Measurements from ENCODE around the gene MACIR.

Gene MACIR

GRCh38 chr5:103243665-103244064 is 14.9 kb upstream of the MACIR start:
- Histone ChIP-seq H3K36me3 (ENCODE audit: control insufficient read depth in 1 of 2, insufficient read depth in 2 of 2, low read length in 2 of 2) (no peaks in the 10 kb centered on the region), H3K4me1 (ENCODE audit: control insufficient read depth in 1 of 2, insufficient read depth in 2 of 2, low read length in 2 of 2) (no peaks in the 10 kb centered on the region), H3K27me3 (ENCODE audit: control insufficient read depth in 1 of 2, insufficient read depth in 2 of 2, low read length in 2 of 2) (no peaks in the 10 kb centered on the region), H3K27ac (ENCODE audit: low read depth, low read length) (no peak overlapping the region), H3K9ac (ENCODE audit: low read depth in 1 of 2, low read length in 2 of 2) (no peak overlapping the region), H3K9me3 (ENCODE audit: control insufficient read depth in 1 of 2, low read length in 2 of 2) (peaks cover 2 to 13% of the 10 kb centered on the region in 2 donors), H3K4me3 (ENCODE audit: low read depth in 1 of 2, low read length in 2 of 2) (no peak overlapping the region)

DNA sequence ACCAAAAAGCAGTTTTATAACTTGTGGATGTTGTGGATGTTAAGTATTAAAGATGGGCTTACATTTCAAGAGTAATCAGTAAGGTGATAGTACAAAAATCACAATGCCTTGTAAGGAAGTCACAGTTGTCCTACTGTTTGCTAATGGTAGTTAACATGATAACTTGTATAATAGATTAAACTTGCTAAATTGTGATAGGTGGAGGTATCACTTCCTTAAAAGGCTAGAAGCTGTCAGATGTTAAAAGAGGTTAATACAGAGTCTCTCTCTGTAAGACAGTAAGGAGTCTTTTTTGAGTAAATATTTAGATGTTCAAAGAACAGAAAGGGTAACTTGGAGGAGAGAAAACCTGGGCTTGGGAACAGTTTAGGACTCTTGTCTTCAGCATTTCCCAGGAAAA is 14.2 kb upstream of the MACIR start:
- no peaks in the 10 kb centered on the region for H3K4me1 ChIP-seq (ENCODE audit: control insufficient read depth in 1 of 2, insufficient read depth in 2 of 2, low read length in 2 of 2)
- no peaks in the 10 kb centered on the region for H3K27me3 ChIP-seq (ENCODE audit: control insufficient read depth in 1 of 2, insufficient read depth in 2 of 2, low read length in 2 of 2)
- peaks cover 2 to 6% of the 10 kb centered on the region in 2 donors for H3K9me3 ChIP-seq (ENCODE audit: control insufficient read depth in 1 of 2, low read length in 2 of 2)
- H3K36me3 ChIP-seq (ENCODE audit: control insufficient read depth in 1 of 2, insufficient read depth in 2 of 2, low read length in 2 of 2), result no peaks in the 10 kb centered on the region
- H3K9ac ChIP-seq (ENCODE audit: low read depth in 1 of 2, low read length in 2 of 2), result no peak overlapping the region
- H3K27ac ChIP-seq (ENCODE audit: low read depth, low read length), result no peak overlapping the region
- no peak overlapping the region for H3K4me3 ChIP-seq (ENCODE audit: low read depth in 1 of 2, low read length in 2 of 2)

DNA sequence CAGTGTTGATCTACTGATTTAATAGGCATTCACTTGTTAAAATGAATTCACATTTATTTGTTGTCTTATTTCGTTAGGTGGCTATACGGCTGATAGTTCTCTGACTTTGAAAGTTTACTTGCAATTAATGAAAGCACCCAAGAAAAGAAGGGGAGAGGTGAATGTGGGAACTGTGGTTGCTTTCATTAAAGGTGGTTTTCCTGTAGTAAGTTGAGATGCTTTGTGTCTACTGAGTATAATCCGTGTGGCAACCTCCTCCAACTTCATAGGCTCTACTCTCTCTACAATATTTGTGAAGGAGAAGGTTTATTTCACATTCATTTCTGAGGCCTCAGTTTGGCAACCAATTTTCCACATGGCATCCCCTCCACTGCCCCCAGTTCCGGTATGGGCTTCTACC is 12.8 kb upstream of the MACIR start:
- Histone ChIP-seq H3K4me1 (ENCODE audit: control insufficient read depth in 1 of 2, insufficient read depth in 2 of 2, low read length in 2 of 2) (no peaks in the 10 kb centered on the region), H3K27me3 (ENCODE audit: control insufficient read depth in 1 of 2, insufficient read depth in 2 of 2, low read length in 2 of 2) (no peaks in the 10 kb centered on the region), H3K4me3 (ENCODE audit: low read depth in 1 of 2, low read length in 2 of 2) (no peak overlapping the region), H3K9ac (ENCODE audit: low read depth in 1 of 2, low read length in 2 of 2) (no peak overlapping the region), H3K27ac (ENCODE audit: low read depth, low read length) (no peak overlapping the region), H3K9me3 (ENCODE audit: control insufficient read depth in 1 of 2, low read length in 2 of 2) (no peaks in the 10 kb centered on the region), H3K36me3 (ENCODE audit: control insufficient read depth in 1 of 2, insufficient read depth in 2 of 2, low read length in 2 of 2) (no peaks in the 10 kb centered on the region)

- no peak overlapping the region for H3K9ac ChIP-seq (ENCODE audit: low read depth in 1 of 2, low read length in 2 of 2)
- no peaks in the 10 kb centered on the region for H3K27me3 ChIP-seq (ENCODE audit: control insufficient read depth in 1 of 2, insufficient read depth in 2 of 2, low read length in 2 of 2)
- H3K4me3 ChIP-seq (ENCODE audit: low read depth in 1 of 2, low read length in 2 of 2), result no peak overlapping the region
- H3K36me3 ChIP-seq (ENCODE audit: control insufficient read depth in 1 of 2, insufficient read depth in 2 of 2, low read length in 2 of 2), result no peaks in the 10 kb centered on the region
- H3K9me3 ChIP-seq (ENCODE audit: control insufficient read depth in 1 of 2, low read length in 2 of 2), result no peaks in the 10 kb centered on the region
- H3K27ac ChIP-seq (ENCODE audit: low read depth, low read length), result no peak overlapping the region
- no peaks in the 10 kb centered on the region for H3K4me1 ChIP-seq (ENCODE audit: control insufficient read depth in 1 of 2, insufficient read depth in 2 of 2, low read length in 2 of 2)
Measured at GRCh38 chr5:103247118-103247517, 11.4 kb upstream of the MACIR start.

- no peak overlapping the region for H3K27ac ChIP-seq (ENCODE audit: low read depth, low read length)
- H3K27me3 ChIP-seq (ENCODE audit: control insufficient read depth in 1 of 2, insufficient read depth in 2 of 2, low read length in 2 of 2), result peaks cover 0 to 5% of the 10 kb centered on the region in 2 donors
- no peak overlapping the region for H3K4me3 ChIP-seq (ENCODE audit: low read depth in 1 of 2, low read length in 2 of 2)
- no peaks in the 10 kb centered on the region for H3K4me1 ChIP-seq (ENCODE audit: control insufficient read depth in 1 of 2, insufficient read depth in 2 of 2, low read length in 2 of 2)
- H3K9me3 ChIP-seq (ENCODE audit: control insufficient read depth in 1 of 2, low read length in 2 of 2), result no peaks in the 10 kb centered on the region
- H3K36me3 ChIP-seq (ENCODE audit: control insufficient read depth in 1 of 2, insufficient read depth in 2 of 2, low read length in 2 of 2), result no peaks in the 10 kb centered on the region
- no peak overlapping the region for H3K9ac ChIP-seq (ENCODE audit: low read depth in 1 of 2, low read length in 2 of 2)
Measured at GRCh38 chr5:103249068-103249467, 9.5 kb upstream of the MACIR start.

GRCh38 chr5:103254921-103255320 is 3.6 kb upstream of the MACIR start:
- H3K9me3 ChIP-seq (ENCODE audit: control insufficient read depth in 1 of 2, low read length in 2 of 2), result no peaks in the 10 kb centered on the region
- H3K27me3 ChIP-seq (ENCODE audit: control insufficient read depth in 1 of 2, insufficient read depth in 2 of 2, low read length in 2 of 2), result peaks cover 0 to 5% of the 10 kb centered on the region in 2 donors
- H3K4me1 ChIP-seq (ENCODE audit: control insufficient read depth in 1 of 2, insufficient read depth in 2 of 2, low read length in 2 of 2), result peaks cover 9 to 14% of the 10 kb centered on the region in 2 donors
- no peak overlapping the region for H3K9ac ChIP-seq (ENCODE audit: low read depth in 1 of 2, low read length in 2 of 2)
- H3K4me3 ChIP-seq (ENCODE audit: low read depth in 1 of 2, low read length in 2 of 2), result no peak overlapping the region
- H3K36me3 ChIP-seq (ENCODE audit: control insufficient read depth in 1 of 2, insufficient read depth in 2 of 2, low read length in 2 of 2), result no peaks in the 10 kb centered on the region
- no peak overlapping the region for H3K27ac ChIP-seq (ENCODE audit: low read depth, low read length)

DNA sequence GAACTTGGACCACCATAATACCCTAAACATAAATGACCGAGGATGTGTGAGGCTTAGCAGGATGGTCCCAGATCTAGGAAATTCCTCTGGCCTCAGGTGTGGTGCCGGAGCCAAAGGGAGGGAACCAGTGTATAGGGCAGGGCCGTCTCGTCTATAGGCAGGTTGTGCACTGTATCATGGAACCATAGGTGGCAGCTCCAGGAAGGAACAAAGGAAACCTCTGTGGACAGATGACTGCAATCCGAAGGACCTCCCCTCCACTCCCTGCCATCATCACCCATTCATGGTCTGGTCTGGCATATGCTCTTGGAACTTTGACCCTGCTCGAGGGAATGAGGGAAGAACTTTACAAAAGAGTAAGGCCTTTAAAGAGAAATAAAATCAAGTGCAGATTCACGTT is 2.9 kb upstream of the MACIR start:
- Histone ChIP-seq H3K36me3 (ENCODE audit: control insufficient read depth in 1 of 2, insufficient read depth in 2 of 2, low read length in 2 of 2) (no peaks in the 10 kb centered on the region), H3K27me3 (ENCODE audit: control insufficient read depth in 1 of 2, insufficient read depth in 2 of 2, low read length in 2 of 2) (peaks cover 0 to 5% of the 10 kb centered on the region in 2 donors), H3K9ac (ENCODE audit: low read depth in 1 of 2, low read length in 2 of 2) (no peak overlapping the region), H3K27ac (ENCODE audit: low read depth, low read length) (no peak overlapping the region), H3K4me1 (ENCODE audit: control insufficient read depth in 1 of 2, insufficient read depth in 2 of 2, low read length in 2 of 2) (peaks cover 9 to 14% of the 10 kb centered on the region in 2 donors), H3K4me3 (ENCODE audit: low read depth in 1 of 2, low read length in 2 of 2) (no peak overlapping the region), H3K9me3 (ENCODE audit: control insufficient read depth in 1 of 2, low read length in 2 of 2) (no peaks in the 10 kb centered on the region)

GRCh38 chr5:103256178-103256577 is 2.4 kb upstream of the MACIR start:
- Histone ChIP-seq H3K36me3 (ENCODE audit: control insufficient read depth in 1 of 2, insufficient read depth in 2 of 2, low read length in 2 of 2) (no peaks in the 10 kb centered on the region), H3K4me1 (ENCODE audit: control insufficient read depth in 1 of 2, insufficient read depth in 2 of 2, low read length in 2 of 2) (peaks cover 9 to 19% of the 10 kb centered on the region in 2 donors), H3K27ac (ENCODE audit: low read depth, low read length) (no peak overlapping the region), H3K4me3 (ENCODE audit: low read depth in 1 of 2, low read length in 2 of 2) (no peak overlapping the region), H3K27me3 (ENCODE audit: control insufficient read depth in 1 of 2, insufficient read depth in 2 of 2, low read length in 2 of 2) (peaks cover 0 to 5% of the 10 kb centered on the region in 2 donors), H3K9ac (ENCODE audit: low read depth in 1 of 2, low read length in 2 of 2) (no peak overlapping the region), H3K9me3 (ENCODE audit: control insufficient read depth in 1 of 2, low read length in 2 of 2) (no peaks in the 10 kb centered on the region)

GRCh38 chr5:103258957-103259704 is 568 bp downstream of the MACIR start:
- Histone ChIP-seq H3K4me3 (ENCODE audit: low read depth in 1 of 2, low read length in 2 of 2) (peak overlapping the region; percentile 89), H3K4me1 (ENCODE audit: control insufficient read depth in 1 of 2, insufficient read depth in 2 of 2, low read length in 2 of 2) (peaks cover 9 to 38% of the 10 kb centered on the region in 2 donors), H3K9ac (ENCODE audit: low read depth in 1 of 2, low read length in 2 of 2) (peak overlapping the region; percentile 75 to 84), H3K36me3 (ENCODE audit: control insufficient read depth in 1 of 2, insufficient read depth in 2 of 2, low read length in 2 of 2) (no peaks in the 10 kb centered on the region), H3K27ac (ENCODE audit: low read depth, low read length) (peak overlapping the region; percentile 84), H3K27me3 (ENCODE audit: control insufficient read depth in 1 of 2, insufficient read depth in 2 of 2, low read length in 2 of 2) (no peaks in the 10 kb centered on the region), H3K9me3 (ENCODE audit: control insufficient read depth in 1 of 2, low read length in 2 of 2) (no peaks in the 10 kb centered on the region)

DNA sequence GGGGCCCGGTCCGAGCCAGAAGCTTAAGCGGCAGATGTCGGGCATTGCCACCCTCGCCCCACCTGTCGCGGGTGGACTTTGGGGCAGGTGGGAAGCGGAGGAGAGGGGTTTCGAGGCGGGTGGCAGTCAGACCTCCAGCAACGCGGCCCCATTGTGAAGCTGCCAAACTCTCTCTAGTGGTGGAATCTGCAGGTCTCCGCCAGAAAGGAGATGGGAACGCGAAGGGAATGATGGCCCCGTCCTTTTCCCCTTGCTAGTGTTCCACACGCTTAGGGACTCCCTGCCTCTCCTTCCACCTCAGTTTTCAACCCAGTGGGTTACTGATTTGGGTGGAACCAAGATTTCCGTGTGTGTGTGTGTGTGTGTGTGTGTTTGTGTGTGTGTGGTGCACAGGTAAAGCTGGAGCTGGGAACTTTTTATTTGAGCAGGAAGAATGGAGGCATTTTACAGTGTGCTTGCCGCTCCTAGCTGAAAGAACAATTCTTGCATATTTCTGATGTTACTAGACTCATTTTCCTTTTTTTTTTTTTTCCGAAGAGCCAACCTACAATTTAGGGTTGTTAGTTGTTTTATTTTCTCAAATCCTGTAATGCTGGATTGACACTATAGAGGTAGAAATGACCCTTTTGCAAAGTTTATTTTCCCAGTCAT is 1.3 kb downstream of the MACIR start:
- Histone ChIP-seq H3K27ac (ENCODE audit: low read depth, low read length) (peak overlapping the region; percentile 84), H3K9ac (ENCODE audit: low read depth in 1 of 2, low read length in 2 of 2) (peak overlapping the region; percentile 75 to 84), H3K4me1 (ENCODE audit: control insufficient read depth in 1 of 2, insufficient read depth in 2 of 2, low read length in 2 of 2) (peaks cover 14 to 43% of the 10 kb centered on the region in 2 donors)

More for the DNA sequence above, 1.3 kb downstream of the MACIR start:
- Histone ChIP-seq H3K27me3 (ENCODE audit: control insufficient read depth in 1 of 2, insufficient read depth in 2 of 2, low read length in 2 of 2) (no peaks in the 10 kb centered on the region), H3K36me3 (ENCODE audit: control insufficient read depth in 1 of 2, insufficient read depth in 2 of 2, low read length in 2 of 2) (no peaks in the 10 kb centered on the region), H3K9me3 (ENCODE audit: control insufficient read depth in 1 of 2, low read length in 2 of 2) (no peaks in the 10 kb centered on the region), H3K4me3 (ENCODE audit: low read depth in 1 of 2, low read length in 2 of 2) (peak overlapping the region; percentile 89)

Data from duodenal mucosa (tissue), 2 donors.